ENCODE results near the gene ECI1. TPM values are rescaled to one million over a fixed set of nuclear protein-coding genes. Genes with fewer than 3 reads are reported as not detected.

The ECI1 gene
- total RNA-seq, 1 experiment from 2014 or later: 165 TPM

DNA sequence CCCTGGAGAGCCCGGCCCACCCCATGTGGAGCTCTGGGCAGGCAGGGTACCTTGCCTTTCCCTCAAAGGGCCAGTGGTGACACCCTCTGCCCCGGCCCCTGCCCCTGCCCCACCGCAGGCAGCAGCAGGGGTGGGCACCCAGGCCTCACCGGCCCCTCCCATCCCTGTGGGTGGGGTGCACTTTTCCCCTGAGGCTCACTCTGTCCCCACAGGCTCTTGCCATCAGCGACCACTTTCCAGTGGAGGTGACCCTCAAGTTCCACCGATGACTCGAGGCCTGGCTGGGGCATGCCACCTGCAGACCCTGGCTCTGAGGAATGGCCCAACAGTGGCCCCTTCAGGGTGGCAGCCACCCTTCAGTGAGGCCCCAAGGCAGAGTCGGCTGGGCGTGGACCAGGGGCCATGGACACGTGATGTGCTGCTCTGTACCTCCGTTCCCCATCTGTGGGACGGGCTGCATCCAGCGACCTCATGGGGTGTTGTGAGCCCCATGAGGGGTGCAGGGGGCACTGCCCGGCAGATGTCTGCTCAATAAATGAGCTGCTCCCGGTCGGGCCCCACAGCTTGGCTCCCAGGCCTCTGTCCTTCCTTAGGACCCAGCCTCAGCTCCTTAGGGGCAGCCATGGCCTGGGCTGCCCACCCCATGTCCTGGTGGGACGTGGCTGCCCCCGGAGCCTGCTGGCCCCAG lies 13.1 kb downstream of the ECI1 start:
- no peak for DNase-seq (ENCODE audit: low read depth)
- in situ Hi-C loops (cut with HindIII; ENCODE audit: low pct_unique_long_range_greater_than_20kb, low sequenced_read_pairs): no loop called here

DNA sequence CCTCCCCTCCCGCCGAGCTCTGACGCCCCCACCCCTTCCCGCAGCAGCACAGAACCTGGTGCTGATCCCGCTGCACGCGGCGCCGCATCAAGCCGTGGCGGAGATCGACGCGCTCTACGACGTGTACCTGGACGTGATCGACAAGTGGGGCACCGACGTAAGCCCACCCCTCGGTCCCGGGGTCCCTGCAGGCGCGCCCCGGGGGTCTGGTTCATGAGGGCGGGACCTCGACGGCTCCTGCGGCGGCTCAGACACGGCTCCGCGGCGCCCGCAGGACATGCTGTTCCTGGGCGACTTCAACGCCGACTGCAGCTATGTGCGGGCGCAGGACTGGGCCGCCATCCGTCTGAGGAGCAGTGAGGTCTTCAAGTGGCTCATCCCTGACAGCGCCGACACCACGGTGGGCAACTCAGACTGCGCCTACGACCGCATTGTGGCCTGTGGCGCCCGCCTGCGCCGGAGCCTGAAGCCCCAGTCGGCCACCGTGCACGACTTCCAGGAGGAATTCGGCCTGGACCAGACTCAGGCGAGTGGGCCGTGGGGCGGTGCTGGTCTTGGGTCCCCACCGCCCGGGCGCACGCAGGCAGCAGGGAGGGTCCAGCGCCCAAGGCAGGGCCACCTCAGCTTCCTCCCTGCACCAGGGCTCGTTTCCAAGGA lies 13.8 kb downstream of the ECI1 start:
- no peak for DNase-seq (ENCODE audit: low read depth)
- in situ Hi-C loops (cut with HindIII; ENCODE audit: low pct_unique_long_range_greater_than_20kb, low sequenced_read_pairs): no loop called here

DNA sequence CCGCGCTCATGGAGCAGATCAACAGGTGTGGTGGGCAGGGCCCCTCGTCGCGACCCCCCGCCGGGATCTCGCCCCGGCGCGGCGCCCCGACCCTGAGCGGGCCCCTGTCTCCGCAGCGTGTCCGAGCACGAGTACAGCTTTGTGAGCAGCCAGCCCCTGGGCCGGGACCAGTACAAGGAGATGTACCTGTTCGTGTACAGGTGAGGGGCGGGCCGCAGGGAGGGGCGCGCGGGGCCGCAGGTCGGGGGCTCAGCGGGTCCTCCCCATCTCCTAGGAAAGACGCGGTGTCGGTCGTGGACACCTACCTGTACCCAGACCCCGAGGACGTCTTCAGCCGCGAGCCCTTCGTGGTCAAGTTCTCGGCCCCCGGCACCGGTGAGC lies 14.3 kb downstream of the ECI1 start:
- in situ Hi-C loops (cut with HindIII; ENCODE audit: low pct_unique_long_range_greater_than_20kb, low sequenced_read_pairs): no loop called here

DNA sequence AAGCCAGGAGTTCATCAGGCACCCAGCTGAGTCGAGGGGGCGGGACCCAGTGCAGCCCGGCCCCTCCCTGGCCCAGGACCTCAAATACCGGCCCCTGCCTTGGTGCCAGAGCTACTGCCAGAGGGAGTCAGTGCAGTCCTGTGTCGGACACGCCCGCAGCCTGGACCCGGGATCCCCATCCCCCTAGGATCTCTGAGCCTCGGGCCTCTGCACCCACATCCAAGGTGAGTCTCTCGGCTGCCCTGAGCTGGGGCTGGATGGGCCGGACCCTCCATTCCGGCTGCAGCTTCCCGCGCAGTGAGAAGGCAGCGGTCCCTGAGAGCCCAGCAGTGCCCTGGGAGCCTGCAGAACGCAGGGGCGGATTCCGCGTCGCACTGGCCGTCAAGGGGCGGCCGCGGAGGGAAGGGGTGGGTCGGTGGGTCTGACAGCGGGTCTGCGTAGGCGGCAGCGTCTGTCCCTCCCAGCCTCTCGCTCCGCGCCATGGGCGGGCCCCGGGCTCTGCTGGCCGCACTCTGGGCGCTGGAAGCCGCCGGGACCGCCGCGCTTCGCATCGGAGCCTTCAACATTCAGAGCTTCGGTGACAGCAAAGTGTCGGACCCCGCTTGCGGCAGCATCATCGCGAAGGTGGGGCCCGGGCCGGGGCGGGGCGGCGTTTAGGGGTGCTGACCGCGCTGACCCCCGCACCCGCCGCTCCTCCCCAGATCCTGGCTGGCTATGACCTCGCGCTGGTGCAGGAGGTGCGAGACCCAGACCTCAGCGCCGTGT lies 14.9 kb downstream of the ECI1 start, which contains the start of gene DNASE1L2:
DNASE1L2 (plus strand) TSS at position 108 of the 765 bp plus-strand sequence; CDS start at position 481, 373 bp downstream.
- in situ Hi-C loops (cut with HindIII; ENCODE audit: low pct_unique_long_range_greater_than_20kb, low sequenced_read_pairs): no loop called here
- no peak for DNase-seq (ENCODE audit: low read depth)

More for the DNA sequence above, 14.3 kb downstream of the ECI1 start:
- no peak for DNase-seq (ENCODE audit: low read depth)

DNA sequence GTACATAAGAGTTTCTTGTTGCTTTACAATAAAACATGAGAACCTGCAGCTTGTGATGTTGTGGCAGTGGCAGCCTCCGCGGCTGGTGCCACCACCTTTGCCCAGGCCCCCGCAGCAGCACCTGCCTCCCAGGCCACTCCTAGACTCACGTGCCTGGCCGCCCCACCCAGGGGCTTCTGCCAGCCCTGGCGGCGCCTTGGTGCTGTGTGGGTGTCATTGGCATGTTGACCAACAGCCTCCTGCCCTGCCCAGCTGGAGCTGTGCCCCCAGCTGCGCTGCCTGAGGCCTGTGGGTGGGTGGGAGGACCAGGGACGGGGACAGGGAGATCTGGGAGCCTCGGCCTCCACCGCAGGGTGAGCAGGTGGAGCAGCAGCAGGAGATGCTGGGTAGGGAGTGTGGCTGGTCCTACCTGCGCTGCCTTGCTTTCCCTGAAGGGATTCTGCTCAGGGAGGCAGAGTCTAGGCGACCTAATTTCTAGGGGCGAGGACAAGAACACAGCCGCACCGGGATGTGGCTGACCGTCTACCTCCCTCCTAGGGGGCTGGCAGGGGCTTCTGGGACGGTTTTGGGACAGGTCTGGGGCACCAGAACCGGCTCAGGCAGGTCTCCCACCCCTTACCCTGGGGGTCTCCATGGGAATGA lies 15.6 kb downstream of the ECI1 start:
- no peak for DNase-seq (ENCODE audit: low read depth)
- in situ Hi-C loops (cut with HindIII; ENCODE audit: low pct_unique_long_range_greater_than_20kb, low sequenced_read_pairs): no loop called here

DNA sequence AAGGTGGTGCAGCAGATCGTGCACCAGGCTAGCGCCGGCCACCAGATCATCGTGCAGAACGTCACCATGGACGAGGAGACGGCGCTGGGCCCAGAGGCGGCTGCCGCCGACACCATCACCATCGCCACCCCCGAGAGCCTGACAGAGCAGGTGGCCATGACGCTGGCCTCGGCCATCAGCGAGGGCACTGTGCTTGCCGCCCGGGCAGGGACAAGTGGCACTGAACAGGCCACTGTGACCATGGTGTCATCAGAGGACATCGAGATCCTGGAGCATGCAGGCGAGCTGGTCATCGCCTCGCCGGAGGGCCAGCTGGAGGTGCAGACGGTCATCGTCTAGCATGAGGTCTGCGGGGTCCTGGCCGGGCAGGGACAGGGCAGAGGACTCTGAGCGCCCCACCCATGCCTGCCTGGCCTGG lies 16.1 kb downstream of the ECI1 start:
- in situ Hi-C loops (cut with HindIII; ENCODE audit: low pct_unique_long_range_greater_than_20kb, low sequenced_read_pairs): no loop called here
- no peak for DNase-seq (ENCODE audit: low read depth)

DNA sequence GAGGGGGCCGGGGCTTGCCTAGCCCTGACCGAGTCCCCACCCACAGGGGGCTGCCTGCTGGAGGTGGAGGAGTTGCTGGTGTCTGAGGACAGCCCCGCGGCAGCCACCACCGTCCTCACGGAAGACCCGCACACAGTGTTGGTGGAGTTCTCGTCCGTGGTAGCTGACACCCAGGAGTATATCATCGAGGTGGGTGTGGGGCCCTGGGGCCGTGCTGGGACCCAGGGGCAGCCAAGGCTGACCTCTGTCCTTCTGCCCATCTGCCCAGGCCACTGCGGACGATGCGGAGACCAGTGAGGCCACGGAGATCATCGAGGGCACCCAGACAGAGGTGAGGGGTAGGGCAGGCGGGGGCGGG lies 16.6 kb downstream of the ECI1 start:
- in situ Hi-C loops (cut with HindIII; ENCODE audit: low pct_unique_long_range_greater_than_20kb, low sequenced_read_pairs): no loop called here
- no peak for DNase-seq (ENCODE audit: low read depth)

DNA sequence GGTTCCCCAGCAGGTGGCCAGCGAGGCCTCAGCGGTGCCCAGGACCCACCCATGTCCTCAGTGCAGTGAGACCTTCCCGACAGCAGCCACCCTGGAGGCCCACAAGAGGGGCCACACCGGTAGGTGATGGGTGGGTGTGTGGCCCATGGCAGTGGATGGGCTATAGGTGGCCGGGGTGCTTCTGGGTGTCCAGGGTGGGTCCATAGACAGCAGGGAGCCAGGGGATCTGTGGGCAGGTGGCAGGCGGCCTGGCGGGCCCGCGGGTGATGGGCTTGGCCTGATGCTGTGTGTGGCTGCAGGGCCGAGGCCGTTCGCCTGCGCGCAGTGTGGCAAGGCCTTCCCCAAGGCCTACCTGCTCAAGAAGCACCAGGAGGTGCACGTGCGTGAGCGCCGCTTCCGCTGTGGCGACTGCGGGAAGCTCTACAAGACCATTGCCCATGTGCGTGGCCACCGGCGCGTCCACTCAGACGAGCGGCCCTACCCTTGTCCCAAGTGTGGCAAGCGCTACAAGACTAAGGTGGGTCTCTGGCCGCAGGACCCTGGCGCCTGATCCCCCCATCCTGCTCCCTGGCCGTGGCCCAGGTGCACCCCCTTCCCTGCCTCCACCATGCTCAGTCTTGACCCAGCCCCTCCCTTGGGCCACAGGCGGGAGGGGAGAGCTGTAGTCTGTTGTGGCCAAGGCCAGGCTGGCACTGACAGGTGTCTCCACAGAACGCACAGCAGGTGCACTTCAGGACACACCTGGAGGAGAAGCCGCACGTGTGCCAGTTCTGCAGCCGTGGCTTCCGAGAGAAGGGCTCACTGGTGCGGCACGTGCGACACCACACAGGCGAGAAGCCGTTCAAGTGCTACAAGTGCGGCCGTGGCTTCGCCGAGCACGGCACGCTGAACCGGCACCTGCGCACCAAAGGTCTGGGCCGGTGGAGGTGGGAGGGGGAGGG lies 17.2 kb downstream of the ECI1 start:
- in situ Hi-C loops (cut with HindIII; ENCODE audit: low pct_unique_long_range_greater_than_20kb, low sequenced_read_pairs): no loop called here
- no peak for DNase-seq (ENCODE audit: low read depth)

DNA sequence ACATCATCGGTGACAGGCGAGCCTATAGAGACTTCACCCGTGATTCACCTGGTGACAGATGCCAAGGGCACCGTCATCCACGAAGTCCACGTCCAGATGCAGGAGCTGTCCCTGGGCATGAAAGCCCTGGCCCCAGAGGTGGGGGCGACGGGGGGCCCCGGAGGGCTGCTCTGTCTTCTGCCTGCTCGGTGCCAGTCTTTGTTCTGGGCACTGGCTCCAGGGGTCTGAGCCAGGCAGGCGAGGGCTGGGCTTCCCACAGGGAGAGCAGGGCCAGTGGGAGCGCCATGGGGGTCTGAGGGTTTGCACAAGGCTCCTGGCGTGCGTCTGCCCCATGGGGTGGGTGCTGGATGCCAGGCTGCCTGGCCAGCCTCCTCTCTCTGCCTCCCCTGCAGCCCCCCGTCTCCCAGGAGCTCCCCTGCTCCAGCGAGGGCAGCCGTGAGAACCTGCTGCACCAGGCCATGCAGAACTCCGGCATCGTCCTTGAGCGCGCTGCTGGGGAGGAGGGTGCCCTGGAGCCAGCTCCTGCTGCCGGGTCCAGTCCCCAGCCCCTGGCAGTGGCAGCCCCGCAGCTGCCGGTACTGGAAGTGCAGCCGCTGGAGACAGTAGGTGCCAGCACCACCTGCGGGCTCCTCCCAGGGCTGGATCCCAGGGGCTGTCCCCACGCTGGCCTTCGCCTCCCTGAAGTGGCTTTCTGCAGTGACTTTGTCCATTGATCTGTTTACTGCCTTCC lies 18.2 kb downstream of the ECI1 start:
- in situ Hi-C loops (cut with HindIII; ENCODE audit: low pct_unique_long_range_greater_than_20kb, low sequenced_read_pairs): no loop called here
- DNase-seq (ENCODE audit: low read depth): no peak

DNA sequence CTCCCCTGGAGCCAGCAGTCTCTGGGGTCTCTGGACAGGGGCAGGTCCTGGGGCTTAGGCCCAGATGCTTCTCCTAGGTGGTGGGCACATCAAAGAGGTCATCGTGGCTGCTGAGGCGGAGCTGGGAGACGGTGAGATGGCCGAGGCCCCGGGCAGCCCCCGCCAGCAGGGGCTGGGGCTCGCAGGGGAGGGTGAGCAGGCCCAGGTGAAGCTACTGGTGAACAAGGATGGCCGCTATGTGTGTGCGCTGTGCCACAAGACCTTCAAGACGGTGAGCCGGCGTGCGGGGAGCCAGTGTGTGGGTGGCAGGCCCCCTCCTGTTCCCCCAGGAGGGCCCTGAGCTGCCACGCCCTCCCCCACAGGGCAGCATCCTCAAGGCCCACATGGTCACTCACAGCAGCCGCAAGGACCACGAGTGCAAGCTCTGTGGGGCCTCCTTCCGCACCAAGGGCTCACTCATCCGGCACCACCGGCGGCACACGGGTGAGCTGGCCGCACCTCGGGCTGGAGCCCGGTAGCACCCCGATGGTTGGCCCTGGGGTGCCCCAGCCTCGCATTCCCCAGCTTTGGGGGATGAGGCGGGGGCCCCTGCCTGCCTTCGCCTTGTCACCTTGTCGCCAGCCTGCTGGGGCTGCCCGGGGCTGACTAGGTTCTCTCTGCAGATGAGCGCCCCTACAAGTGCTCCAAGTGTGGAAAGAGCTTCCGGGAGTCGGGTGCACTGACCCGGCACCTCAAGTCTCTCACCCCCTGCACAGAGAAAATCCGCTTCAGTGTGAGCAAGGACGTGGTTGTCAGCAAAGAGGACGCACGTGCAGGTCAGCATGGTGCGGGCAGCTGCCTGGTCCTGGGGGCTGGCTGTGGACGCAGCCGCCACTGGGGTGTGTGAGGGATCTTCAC lies 19.0 kb downstream of the ECI1 start:
- in situ Hi-C loops (cut with HindIII; ENCODE audit: low pct_unique_long_range_greater_than_20kb, low sequenced_read_pairs): no loop called here
- DNase-seq (ENCODE audit: low read depth): no peak

DNA sequence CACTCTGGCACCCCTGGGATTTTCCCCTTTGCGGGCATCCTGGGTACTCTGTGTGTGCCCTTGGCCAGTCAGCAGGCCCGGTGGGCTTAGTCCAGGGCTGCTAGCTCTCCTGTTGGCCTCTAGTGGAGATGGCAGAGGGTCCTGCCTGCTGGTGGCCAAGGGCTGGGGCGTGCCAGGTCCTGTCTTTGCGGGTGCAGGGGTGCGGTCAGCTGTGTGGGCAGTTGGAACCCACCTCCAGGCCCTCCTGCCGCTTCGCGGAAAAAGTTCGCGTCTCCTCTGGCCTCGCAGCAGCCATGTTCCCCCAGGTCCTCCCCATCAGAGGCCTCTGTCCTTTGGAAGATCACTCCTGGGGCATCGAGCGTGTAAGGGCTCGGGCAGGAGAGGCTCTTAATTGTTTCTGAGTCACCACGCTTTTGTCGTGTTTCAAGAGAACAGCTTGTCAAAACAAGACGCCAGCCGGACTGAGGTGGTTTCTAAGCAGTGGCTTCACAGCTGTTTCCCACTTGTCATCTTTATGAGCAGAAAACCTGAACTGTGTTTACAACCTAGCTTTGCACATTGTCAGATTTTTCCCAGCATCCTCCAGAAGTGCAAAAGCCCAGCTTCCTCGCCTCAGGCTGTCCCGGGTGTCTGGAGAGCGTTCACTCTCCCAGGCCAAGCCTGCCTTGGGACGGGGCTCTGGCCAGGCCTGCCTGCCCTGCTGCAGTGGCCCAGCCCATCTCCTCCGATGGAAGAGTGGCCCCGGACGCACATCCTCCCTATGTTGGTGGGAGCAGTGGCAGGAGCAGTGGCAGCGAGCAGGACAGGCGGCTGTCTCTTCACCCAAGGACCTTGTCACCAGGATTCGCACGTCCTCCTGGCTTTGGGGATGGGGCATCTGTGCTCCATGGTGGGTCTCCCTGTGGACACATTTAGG lies 20.1 kb downstream of the ECI1 start:
- in situ Hi-C loops (cut with HindIII; ENCODE audit: low pct_unique_long_range_greater_than_20kb, low sequenced_read_pairs): no loop called here
- no peak for DNase-seq (ENCODE audit: low read depth)

DNA sequence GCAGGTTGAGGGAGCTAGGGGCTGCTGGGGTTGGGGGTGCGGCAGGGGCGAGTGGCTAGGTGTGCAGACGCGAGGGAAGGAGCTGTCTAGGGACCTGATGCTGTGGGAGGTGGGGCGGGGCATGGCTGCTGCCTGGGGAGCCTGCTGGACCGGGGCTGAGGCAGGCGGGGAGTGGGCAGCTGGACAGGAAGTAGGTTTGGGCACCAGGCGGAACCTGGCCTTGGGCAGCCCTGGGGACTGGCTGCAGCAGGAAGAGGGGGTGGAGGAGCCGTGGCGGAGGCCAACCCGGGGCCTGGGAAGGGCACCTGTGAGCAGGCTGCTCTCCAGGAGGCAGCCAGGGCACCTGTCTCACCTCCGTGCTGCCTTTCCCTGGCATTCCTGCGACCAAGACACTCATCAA lies 21.0 kb downstream of the ECI1 start:
- in situ Hi-C loops (cut with HindIII; ENCODE audit: low pct_unique_long_range_greater_than_20kb, low sequenced_read_pairs): no loop called here
- DNase-seq (ENCODE audit: low read depth): no peak

DNA sequence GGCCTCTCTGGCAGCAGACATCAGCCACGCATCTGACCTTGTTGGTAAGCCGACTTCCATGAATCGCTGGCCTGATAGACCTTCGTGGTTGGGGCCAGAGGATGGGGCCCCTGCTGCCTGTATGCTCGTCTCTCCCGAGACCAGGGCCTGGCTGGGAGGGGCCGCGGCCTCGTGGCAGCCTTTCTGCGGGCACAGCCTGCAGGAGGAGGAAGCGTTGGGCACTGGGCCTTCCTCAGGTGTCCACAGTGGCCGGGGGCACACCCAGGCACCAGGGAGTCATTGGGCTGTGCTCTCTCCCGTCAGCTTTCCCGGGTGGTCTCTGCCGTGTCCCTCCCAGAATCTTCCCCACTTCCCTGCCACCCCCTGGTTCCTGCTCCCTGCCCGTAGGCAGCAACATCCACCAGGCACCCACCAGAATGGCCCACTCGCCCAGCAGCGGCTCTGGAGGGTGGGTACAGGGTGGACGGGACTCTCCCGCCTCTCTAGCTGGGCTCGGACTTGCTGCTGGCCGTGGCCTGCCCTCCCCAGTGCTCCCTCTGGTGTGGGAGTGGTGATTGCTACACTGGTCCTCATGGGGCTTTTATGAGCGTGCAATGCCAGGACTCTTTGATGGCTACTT lies 21.6 kb downstream of the ECI1 start:
- DNase-seq (ENCODE audit: low read depth): no peak
- in situ Hi-C loops (cut with HindIII; ENCODE audit: low pct_unique_long_range_greater_than_20kb, low sequenced_read_pairs): no loop called here

DNA sequence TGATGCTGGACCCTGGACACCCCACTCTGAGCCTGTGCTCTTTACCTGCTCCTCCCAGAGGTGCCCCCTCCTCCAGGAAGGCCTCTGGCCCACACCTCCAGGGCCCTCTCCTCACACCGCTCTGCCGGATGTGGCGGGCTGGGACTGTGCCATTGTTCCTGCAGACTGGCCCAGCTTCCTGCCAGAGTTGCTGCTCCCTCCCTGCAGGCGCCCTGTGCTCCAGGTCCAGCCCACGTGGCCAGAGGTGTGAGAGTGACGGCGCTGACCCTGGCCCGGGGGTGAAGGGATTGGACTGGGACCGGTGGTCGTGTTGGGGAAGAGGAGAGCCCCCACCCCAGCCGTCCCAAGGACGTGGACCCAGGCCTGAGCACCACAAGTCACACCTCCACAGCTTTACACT lies 22.3 kb downstream of the ECI1 start:
- in situ Hi-C loops (cut with HindIII; ENCODE audit: low pct_unique_long_range_greater_than_20kb, low sequenced_read_pairs): no loop called here
- DNase-seq (ENCODE audit: low read depth): no peak

DNA sequence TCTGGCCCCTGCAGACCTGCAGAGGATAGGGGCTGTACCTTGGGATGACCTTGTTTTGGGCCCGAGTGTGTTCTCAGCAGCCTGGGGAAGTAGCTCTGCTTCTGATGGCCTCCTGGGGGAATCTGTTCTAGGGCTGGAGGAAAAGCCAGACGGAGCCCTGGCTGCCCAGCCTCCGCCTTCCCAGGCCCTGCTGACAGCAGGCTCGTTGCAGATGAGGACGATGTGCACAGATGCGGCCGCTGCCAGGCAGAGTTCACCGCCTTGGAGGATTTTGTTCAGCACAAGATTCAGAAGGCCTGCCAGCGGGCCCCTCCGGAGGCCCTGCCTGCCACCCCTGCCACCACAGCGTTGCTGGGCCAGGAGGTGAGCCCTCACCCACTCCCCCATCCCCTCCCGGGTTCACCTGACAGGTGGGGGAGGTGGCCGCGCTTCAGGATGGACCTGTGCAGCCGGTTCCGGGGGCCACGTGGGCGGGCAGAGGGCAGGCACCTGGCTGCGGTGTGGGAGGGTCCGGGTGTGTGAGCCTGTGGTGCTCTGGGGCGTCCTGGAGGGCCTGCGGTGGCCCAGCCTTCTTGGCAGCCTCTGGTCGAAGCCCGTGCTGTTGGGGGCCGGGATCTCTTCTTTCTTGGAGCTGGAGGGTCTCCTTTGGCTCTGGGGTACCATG lies 23.1 kb downstream of the ECI1 start:
- no peak for DNase-seq (ENCODE audit: low read depth)
- in situ Hi-C loops (cut with HindIII; ENCODE audit: low pct_unique_long_range_greater_than_20kb, low sequenced_read_pairs): no loop called here

Measured in Caki2 (cell line).